Thyroid gland (tissue), 4 donors: ENCODE measurements around the gene EXOSC6. TPM values are rescaled to one million over a fixed set of nuclear protein-coding genes. Genes with fewer than 3 reads are reported as not detected.

ENCODE experiments used
- DNase-seq, 2 donors: peaks; one replicate each; pipeline ENCODE4 v3.0.0-alpha.2; 2019
- H3K27ac ChIP-seq, 3 donors: fragments of 200-600 bp; sonication (generic); 1 replicate in 2 of 3; 2 replicates in 1 of 3; pipeline ENCODE4 v1.5.1; 2016 to 2019; ENCODE audit warnings: mild to moderate bottlenecking in 1 of 3, moderate library complexity in 1 of 3
- H3K27me3 ChIP-seq: fragments of 200-600 bp; sonication (generic); one replicate; pipeline ENCODE4 v1.5.1; 2019
- H3K36me3 ChIP-seq, 2 donors: fragments of 200-600 bp; sonication (generic); one replicate each; pipeline ENCODE4 v1.5.1; 2016 to 2019
- H3K4me1 ChIP-seq, 2 donors: fragments of 200-600 bp; sonication (generic); one replicate each; pipeline ENCODE4 v1.5.1; 2017 to 2019
- H3K4me3 ChIP-seq, 3 donors: fragments of 200-600 bp; sonication (generic); replicated peaks in 1 of 3; 1 replicate in 2 of 3; 2 replicates in 1 of 3; pipeline ENCODE4 v1.5.1; 2016; ENCODE audit warnings: mild to moderate bottlenecking in 1 of 3
- H3K9me3 ChIP-seq: fragments of 200-600 bp; sonication (generic); one replicate; pipeline ENCODE4 v1.5.1; 2017
- POLR2A ChIP-seq, 2 donors: fragments of 450-650 bp; IDR thresholded peaks; one replicate each; pipeline ENCODE4 v1.6.1; 2017; ENCODE audit warnings: antibody characterized with exemption in 2 of 2, mild to moderate bottlenecking in 2 of 2, moderate library complexity in 1 of 2
- WGBS, 2 donors: methylation state at CpG; one replicate each; pipeline ENCODE4 v1.1.5; 2017; 5-methylcytosine and 5-hydroxymethylcytosine counted together
- intact Hi-C: fragments of 100-400 bp; cut with DNase I; formaldehyde crosslinking; loops from one replicate; pipeline ENCODE4 v1.15.1; 2023
- total RNA-seq, 4 donors: library from RNA; depleted of rRNA; stranded (reverse); fragments of >200 nt; gene quantifications; one replicate each; pipeline ENCODE4 v1.2.3, GENCODE V29; 2016
- TF ChIP-seq, protein P1 (sequence below), 6 experiments: fragments of 200-600 bp in 3 of 6; fragments of 450-650 bp in 3 of 6; sonication (generic) in 3 of 6; IDR thresholded peaks; one replicate each; pipeline ENCODE4 v1.5.1; 2016 to 2019; ENCODE audit warnings: antibody characterized with exemption in 6 of 6, mild to moderate bottlenecking in 2 of 6, inconsistent platforms in 1 of 6, moderate library complexity in 1 of 6

EXOSC6 gene
- total RNA-seq, 4 donors from 2014 or later = 22.5 to 47.7 (median 24.3) TPM

DNA sequence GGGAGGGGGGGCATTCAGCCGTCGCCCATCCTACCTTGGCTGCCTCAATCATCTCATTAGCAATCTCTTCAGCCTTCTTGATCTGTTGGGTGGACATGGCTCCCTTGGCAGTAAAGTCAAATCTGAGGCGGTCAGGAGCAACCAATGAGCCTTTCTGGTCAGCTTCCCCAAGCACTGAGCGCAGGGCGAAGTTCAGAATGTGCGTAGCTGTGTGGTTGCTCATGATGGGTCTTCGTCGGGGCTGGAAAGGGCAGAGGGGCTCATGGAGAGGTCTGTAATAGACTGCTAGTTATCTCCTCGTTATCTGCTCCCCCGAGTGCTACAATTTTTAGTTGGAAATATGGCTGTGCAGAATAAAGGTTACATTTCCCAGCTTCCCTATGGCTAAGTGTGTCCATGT lies 7.2 kb upstream of the EXOSC6 start:
- TF ChIP-seq POLR2A (IDR thresholded peaks at IDR 0.05) = no peak
- TF ChIP-seq, protein P1, sequence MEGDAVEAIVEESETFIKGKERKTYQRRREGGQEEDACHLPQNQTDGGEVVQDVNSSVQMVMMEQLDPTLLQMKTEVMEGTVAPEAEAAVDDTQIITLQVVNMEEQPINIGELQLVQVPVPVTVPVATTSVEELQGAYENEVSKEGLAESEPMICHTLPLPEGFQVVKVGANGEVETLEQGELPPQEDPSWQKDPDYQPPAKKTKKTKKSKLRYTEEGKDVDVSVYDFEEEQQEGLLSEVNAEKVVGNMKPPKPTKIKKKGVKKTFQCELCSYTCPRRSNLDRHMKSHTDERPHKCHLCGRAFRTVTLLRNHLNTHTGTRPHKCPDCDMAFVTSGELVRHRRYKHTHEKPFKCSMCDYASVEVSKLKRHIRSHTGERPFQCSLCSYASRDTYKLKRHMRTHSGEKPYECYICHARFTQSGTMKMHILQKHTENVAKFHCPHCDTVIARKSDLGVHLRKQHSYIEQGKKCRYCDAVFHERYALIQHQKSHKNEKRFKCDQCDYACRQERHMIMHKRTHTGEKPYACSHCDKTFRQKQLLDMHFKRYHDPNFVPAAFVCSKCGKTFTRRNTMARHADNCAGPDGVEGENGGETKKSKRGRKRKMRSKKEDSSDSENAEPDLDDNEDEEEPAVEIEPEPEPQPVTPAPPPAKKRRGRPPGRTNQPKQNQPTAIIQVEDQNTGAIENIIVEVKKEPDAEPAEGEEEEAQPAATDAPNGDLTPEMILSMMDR (IDR thresholded peaks at IDR 0.05) = no peak
- 98% methylated on average over 10 of the region's 10 CpGs for WGBS, 2 donors
- Histone ChIP-seq H3K36me3 (peaks cover 93 to 98% of the 10 kb centered on the region in 2 donors), H3K9me3 (no peaks in the 10 kb centered on the region), H3K4me1 (no peaks in the 10 kb centered on the region), H3K4me3 (no peak overlapping the region), H3K27ac (no peak overlapping the region), H3K27me3 (no peaks in the 10 kb centered on the region)
- DNase-seq = no peak
- intact Hi-C loops = no loop called here

DNA sequence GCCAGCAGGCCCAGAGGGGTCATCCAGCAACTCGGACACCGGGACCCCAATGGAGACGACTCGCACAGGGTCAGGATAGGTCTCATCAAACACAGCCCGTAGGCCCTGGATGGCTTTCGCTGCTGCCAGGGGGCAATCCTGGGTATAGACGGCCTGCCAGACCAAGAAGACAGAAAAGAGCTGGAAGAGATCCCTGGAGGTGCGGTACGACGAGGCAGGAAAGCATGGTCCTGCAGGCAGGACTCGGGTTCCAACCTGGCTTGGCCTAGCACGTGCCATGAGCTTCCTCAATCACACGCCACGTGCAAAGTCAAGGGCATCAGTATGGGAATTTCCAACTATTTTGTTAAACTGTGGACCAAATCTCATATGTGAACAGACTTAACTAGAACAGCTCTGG lies 6.3 kb upstream of the EXOSC6 start:
- intact Hi-C loops = no loop called here
- Histone ChIP-seq H3K36me3 (peaks cover 93 to 98% of the 10 kb centered on the region in 2 donors), H3K27ac (no peak overlapping the region), H3K27me3 (no peaks in the 10 kb centered on the region), H3K9me3 (no peaks in the 10 kb centered on the region), H3K4me1 (no peaks in the 10 kb centered on the region), H3K4me3 (no peak overlapping the region)
- TF ChIP-seq POLR2A (IDR thresholded peaks at IDR 0.05) = no peak
- TF ChIP-seq, protein P1 (IDR thresholded peaks at IDR 0.05) = no peak
- 95 to 97% methylated on average over 8 to 14 of the region's 14 CpGs for WGBS, 2 donors
- DNase-seq = no peak

DNA sequence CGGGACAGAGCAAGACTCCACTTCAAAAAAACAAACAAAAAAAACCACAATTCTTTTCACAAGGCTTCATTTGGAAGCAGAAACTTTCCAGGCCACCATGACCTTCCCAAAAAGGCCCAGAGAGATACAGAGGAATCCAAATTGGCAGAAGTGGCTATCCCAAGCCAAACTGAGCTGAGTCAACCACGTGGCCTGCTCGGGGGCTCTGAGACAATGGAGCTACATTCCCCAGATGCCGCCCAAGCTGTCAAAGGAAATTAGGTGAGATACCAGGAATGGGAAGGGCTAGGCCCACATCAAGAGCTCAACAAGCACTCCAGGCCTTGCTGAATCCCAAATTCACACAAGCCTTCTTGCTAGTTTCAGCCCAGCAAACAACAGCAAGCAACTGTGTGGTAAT lies 5.7 kb upstream of the EXOSC6 start:
- 64 to 74% methylated on average over 3 to 4 of the region's 4 CpGs for WGBS, 2 donors
- intact Hi-C loops = no loop called here
- Histone ChIP-seq H3K9me3 (no peaks in the 10 kb centered on the region), H3K4me3 (no peak overlapping the region), H3K36me3 (peaks cover 92 to 96% of the 10 kb centered on the region in 2 donors), H3K27me3 (no peaks in the 10 kb centered on the region), H3K4me1 (no peaks in the 10 kb centered on the region), H3K27ac (no peak overlapping the region)
- TF ChIP-seq, protein P1 (IDR thresholded peaks at IDR 0.05) = no peak
- no peak for TF ChIP-seq POLR2A (IDR thresholded peaks at IDR 0.05)
- DNase-seq = no peak

DNA sequence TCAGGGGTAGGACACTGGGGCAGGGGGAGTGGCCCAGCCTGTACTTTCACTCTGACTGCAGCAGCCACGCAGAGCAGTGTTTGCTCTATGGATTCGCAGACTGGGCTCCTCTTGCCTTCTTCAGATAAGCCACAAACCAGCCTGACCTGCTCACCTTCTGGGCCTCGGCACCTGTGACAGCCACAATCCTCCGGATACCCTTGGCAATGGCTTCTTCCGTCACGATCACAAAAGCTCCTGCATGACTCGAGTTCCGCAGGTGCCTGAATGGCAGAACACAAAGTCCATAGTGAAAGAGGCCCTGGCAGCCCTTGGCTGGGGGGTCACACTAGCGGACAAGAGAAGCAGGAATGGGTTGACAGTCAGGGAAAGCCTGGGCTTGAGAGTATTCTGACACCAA lies 3.8 kb upstream of the EXOSC6 start:
- H3K4me3 ChIP-seq = no peak overlapping the region
- no peak overlapping the region for H3K27ac ChIP-seq
- H3K4me1 ChIP-seq = peaks cover 4 to 5% of the 10 kb centered on the region in 2 donors
- intact Hi-C loops = no loop called here
- WGBS, 2 donors = 92 to 94% methylated on average over 8 to 9 of the region's 9 CpGs
- TF ChIP-seq, protein P1 (IDR thresholded peaks at IDR 0.05) = no peak
- no peak for TF ChIP-seq POLR2A (IDR thresholded peaks at IDR 0.05)
- peaks cover 77 to 82% of the 10 kb centered on the region in 2 donors for H3K36me3 ChIP-seq
- no peaks in the 10 kb centered on the region for H3K27me3 ChIP-seq
- no peak for DNase-seq
- no peaks in the 10 kb centered on the region for H3K9me3 ChIP-seq

DNA sequence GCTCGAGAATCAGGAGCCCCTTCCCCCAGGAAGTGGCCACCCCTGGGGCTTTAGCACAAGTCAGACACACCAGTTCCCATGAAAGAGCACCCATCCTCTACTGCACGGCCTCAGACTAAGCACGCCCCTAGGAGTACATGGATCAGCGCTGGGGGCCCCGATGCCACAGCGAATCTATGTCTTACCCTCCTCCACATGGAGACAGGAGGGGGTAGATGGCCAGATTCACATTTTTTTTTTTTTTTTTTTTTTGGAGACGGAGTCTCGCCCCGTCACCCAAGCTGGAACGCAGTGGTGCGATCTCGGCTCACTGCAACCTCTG lies 3.2 kb upstream of the EXOSC6 start:
- peaks cover 5 to 10% of the 10 kb centered on the region in 2 donors for H3K4me1 ChIP-seq
- TF ChIP-seq, protein P1 (IDR thresholded peaks at IDR 0.05) = no peak
- TF ChIP-seq POLR2A (IDR thresholded peaks at IDR 0.05) = no peak
- no peak overlapping the region for H3K4me3 ChIP-seq
- 97 to 98% methylated on average over 11 to 12 of the region's 12 CpGs for WGBS, 2 donors
- H3K9me3 ChIP-seq = no peaks in the 10 kb centered on the region
- H3K27ac ChIP-seq = no peak overlapping the region
- intact Hi-C loops = no loop called here
- DNase-seq = no peak
- H3K27me3 ChIP-seq = no peaks in the 10 kb centered on the region
- peaks cover 70 to 76% of the 10 kb centered on the region in 2 donors for H3K36me3 ChIP-seq
